Karpas-422 (cell line): ENCODE results near the gene MCHR1. TPM values are rescaled to one million over a fixed set of nuclear protein-coding genes. Genes with fewer than 3 reads are reported as not detected.
"Not testable (repeated sequence)": the region's sequence is repeated elsewhere in the genome, so short reads cannot be mapped to it uniquely, and the experiment has no call there.

Source experiments
- DNase-seq: peaks from one replicate; pipeline ENCODE4 v3.0.0-alpha.2; 2015
- H2AFZ ChIP-seq: fragments of 200-600 bp; sonication (generic); 2 replicates; pipeline ENCODE4 v1.6.1; 2014; ENCODE audit warnings: antibody characterized with exemption, low read length, mixed read lengths
- H3K27ac ChIP-seq: fragments of 200-600 bp; sonication (generic); 2 replicates; pipeline ENCODE4 v1.5.1; 2014; ENCODE audit warnings: mild to moderate bottlenecking, low read length, moderate library complexity
- H3K27me3 ChIP-seq: fragments of 200-600 bp; sonication (generic); 2 replicates; pipeline ENCODE4 v1.6.1; 2014; ENCODE audit warnings: low read length, mixed read lengths
- H3K36me3 ChIP-seq: fragments of 200-600 bp; sonication (generic); 2 replicates; pipeline ENCODE4 v1.6.1; 2014; ENCODE audit warnings: low read length, mixed read lengths; ENCODE audit not compliant: insufficient read depth
- H3K4me1 ChIP-seq: fragments of 200-600 bp; sonication (generic); 2 replicates; pipeline ENCODE4 v1.6.1; 2014; ENCODE audit warnings: mild to moderate bottlenecking, low read length, mixed read lengths
- H3K4me2 ChIP-seq: fragments of 200-600 bp; sonication (generic); 2 replicates; pipeline ENCODE4 v1.6.1; 2014; ENCODE audit warnings: low read length, low read depth, mild to moderate bottlenecking; ENCODE audit not compliant: poor library complexity, severe bottlenecking
- H3K4me3 ChIP-seq: fragments of 200-600 bp; sonication (generic); 2 replicates; pipeline ENCODE4 v1.5.1; 2014; ENCODE audit warnings: mild to moderate bottlenecking, antibody characterized with exemption, low read length, mixed read lengths
- H3K79me2 ChIP-seq: fragments of 200-600 bp; sonication (generic); 2 replicates; pipeline ENCODE4 v1.6.1; 2014; ENCODE audit warnings: mild to moderate bottlenecking, low read length, mixed read lengths
- H3K9ac ChIP-seq: fragments of 200-600 bp; sonication (generic); 2 replicates; pipeline ENCODE4 v1.6.0; 2014; ENCODE audit warnings: low read length
- H3K9me2 ChIP-seq: fragments of 200-600 bp; sonication (generic), shearing (Covaris generic); replicated peaks from 2 replicates; pipeline ENCODE4 v1.6.0; 2014; ENCODE audit warnings: mild to moderate bottlenecking, low read length, moderate library complexity; ENCODE audit not compliant: insufficient read depth
- H3K9me3 ChIP-seq: fragments of 300-700, 200-600 bp; sonication (generic); 2 replicates; pipeline ENCODE4 v1.6.1; 2014; ENCODE audit warnings: low read length, mixed read lengths
- H4K20me1 ChIP-seq: fragments of 200-600 bp; sonication (generic); 2 replicates; pipeline ENCODE4 v1.6.1; 2014; ENCODE audit warnings: mild to moderate bottlenecking, antibody characterized with exemption, low read length, low read depth; ENCODE audit not compliant: insufficient read depth
- total RNA-seq: library from RNA; depleted of rRNA; stranded (reverse); fragments of >200 nt; shearing (Covaris generic); gene quantifications from 2 replicates; pipeline ENCODE4 v1.2.3, GENCODE V29; 2014; ENCODE audit warnings: low replicate concordance

Gene MCHR1
- total RNA-seq, 1 experiment from 2014 or later: not detected

- H3K9me2 ChIP-seq: no peaks in the 10 kb centered on the region
- no peak overlapping the region for H3K27ac ChIP-seq
- H3K79me2 ChIP-seq: no peaks in the 10 kb centered on the region
- H2AFZ ChIP-seq: no peak overlapping the region
- H3K4me1 ChIP-seq: peaks cover 9% of the 10 kb centered on the region
- H3K27me3 ChIP-seq: no peaks in the 10 kb centered on the region
- H3K4me3 ChIP-seq: no peak overlapping the region
- H3K9me3 ChIP-seq: no peaks in the 10 kb centered on the region
- H3K4me2 ChIP-seq: no peak overlapping the region
- DNase-seq: no peak
- no peaks in the 10 kb centered on the region for H4K20me1 ChIP-seq
- no peak overlapping the region for H3K9ac ChIP-seq
- no peaks in the 10 kb centered on the region for H3K36me3 ChIP-seq
These were observed 40.3 kb downstream of the MCHR1 start for GRCh38 chr22:40719599-40719998.

GRCh38 chr22:40720156-40720537 is 40.9 kb downstream of the MCHR1 start:
- H4K20me1 ChIP-seq, H3K4me1 ChIP-seq, DNase-seq, H3K36me3 ChIP-seq, H3K4me2 ChIP-seq, H3K9ac ChIP-seq, H3K79me2 ChIP-seq, H3K9me2 ChIP-seq, H2AFZ ChIP-seq, H3K27ac ChIP-seq, H3K4me3 ChIP-seq, H3K27me3 ChIP-seq, H3K9me3 ChIP-seq: not testable (repeated sequence)

- Histone ChIP-seq H4K20me1 (no peaks in the 10 kb centered on the region), H3K27me3 (no peaks in the 10 kb centered on the region), H3K4me3 (no peak overlapping the region), H2AFZ (no peak overlapping the region), H3K4me2 (no peak overlapping the region), H3K9me3 (no peaks in the 10 kb centered on the region), H3K27ac (no peak overlapping the region), H3K4me1 (peaks cover 5% of the 10 kb centered on the region), H3K9me2 (no peaks in the 10 kb centered on the region), H3K36me3 (no peaks in the 10 kb centered on the region), H3K9ac (no peak overlapping the region), H3K79me2 (no peaks in the 10 kb centered on the region)
- no peak for DNase-seq
These were observed 41.4 kb downstream of the MCHR1 start for GRCh38 chr22:40720538-40721256.

GRCh38 chr22:40721266-40721665 is 42.0 kb downstream of the MCHR1 start:
- Histone ChIP-seq H3K36me3 (no peaks in the 10 kb centered on the region), H3K9me3 (no peaks in the 10 kb centered on the region), H4K20me1 (no peaks in the 10 kb centered on the region), H3K4me1 (peaks cover 5% of the 10 kb centered on the region), H3K4me2 (no peak overlapping the region), H3K9me2 (no peaks in the 10 kb centered on the region), H3K9ac (no peak overlapping the region), H3K4me3 (no peak overlapping the region), H3K79me2 (no peaks in the 10 kb centered on the region), H2AFZ (no peak overlapping the region), H3K27ac (no peak overlapping the region), H3K27me3 (no peaks in the 10 kb centered on the region)
- DNase-seq: no peak

GRCh38 chr22:40723396-40723933 is 44.2 kb downstream of the MCHR1 start:
- H3K9me2 ChIP-seq: no peaks in the 10 kb centered on the region
- no peaks in the 10 kb centered on the region for H3K9me3 ChIP-seq
- no peak overlapping the region for H3K4me3 ChIP-seq
- H3K4me2 ChIP-seq: no peak overlapping the region
- DNase-seq: no peak
- H3K4me1 ChIP-seq: peaks cover under 1% of the 10 kb centered on the region
- H2AFZ ChIP-seq: no peak overlapping the region
- H3K36me3 ChIP-seq: no peaks in the 10 kb centered on the region
- no peaks in the 10 kb centered on the region for H3K79me2 ChIP-seq
- no peaks in the 10 kb centered on the region for H4K20me1 ChIP-seq
- H3K27me3 ChIP-seq: no peaks in the 10 kb centered on the region
- no peak overlapping the region for H3K9ac ChIP-seq
- no peak overlapping the region for H3K27ac ChIP-seq

- Histone ChIP-seq H3K79me2 (no peaks in the 10 kb centered on the region), H2AFZ (no peak overlapping the region), H3K4me1 (no peaks in the 10 kb centered on the region), H4K20me1 (no peaks in the 10 kb centered on the region), H3K9me2 (no peaks in the 10 kb centered on the region), H3K9ac (no peak overlapping the region), H3K36me3 (no peaks in the 10 kb centered on the region), H3K27me3 (no peaks in the 10 kb centered on the region), H3K4me3 (no peak overlapping the region), H3K4me2 (no peak overlapping the region), H3K9me3 (no peaks in the 10 kb centered on the region), H3K27ac (no peak overlapping the region)
- peak; percentile 43 for DNase-seq
These were observed 47.2 kb downstream of the MCHR1 start for GRCh38 chr22:40726514-40726913.

GRCh38 chr22:40727070-40727963 is 48.0 kb downstream of the MCHR1 start:
- no peaks in the 10 kb centered on the region for H3K79me2 ChIP-seq
- H3K9me3 ChIP-seq: no peaks in the 10 kb centered on the region
- H3K4me1 ChIP-seq: no peaks in the 10 kb centered on the region; the same call in 1 of the 2 replicates
- H3K27ac ChIP-seq: no peak overlapping the region
- no peak overlapping the region for H3K9ac ChIP-seq
- no peak overlapping the region for H3K4me3 ChIP-seq
- H3K9me2 ChIP-seq: no peaks in the 10 kb centered on the region
- H3K36me3 ChIP-seq: no peaks in the 10 kb centered on the region
- no peak overlapping the region for H2AFZ ChIP-seq
- no peaks in the 10 kb centered on the region for H3K27me3 ChIP-seq
- H3K4me2 ChIP-seq: no peak overlapping the region
- no peak for DNase-seq
- H4K20me1 ChIP-seq: no peaks in the 10 kb centered on the region

- Histone ChIP-seq H3K4me1 (peaks cover 6% of the 10 kb centered on the region), H3K4me2 (no peak overlapping the region), H4K20me1 (no peaks in the 10 kb centered on the region), H3K9ac (no peak overlapping the region), H3K79me2 (no peaks in the 10 kb centered on the region), H3K4me3 (no peak overlapping the region), H3K36me3 (no peaks in the 10 kb centered on the region), H3K9me2 (no peaks in the 10 kb centered on the region), H3K9me3 (no peaks in the 10 kb centered on the region), H3K27ac (no peak overlapping the region), H2AFZ (no peak overlapping the region), H3K27me3 (no peaks in the 10 kb centered on the region)
- no peak for DNase-seq
These were observed 48.8 kb downstream of the MCHR1 start for GRCh38 chr22:40727964-40728615.
